HEK293 (cell line): ENCODE results near the gene PPIA.

Source experiments
- CTCF ChIA-PET: fragments of 350-600 bp; formaldehyde crosslinking; extraction: SDS; loops from one replicate; lab custom pipeline; 2021; ENCODE audit warnings: antibody characterized with exemption; lab: Yijun Ruan, JAX
- POLR2A ChIA-PET: fragments of 300-600 bp; formaldehyde crosslinking; extraction: SDS; loops from one replicate; lab custom pipeline; 2020; ENCODE audit warnings: antibody characterized with exemption, inconsistent platforms; lab: Yijun Ruan, JAX
- H3K27ac ChIP-seq: fragments of 200-500 bp; sonication (Bioruptor generic); 2 replicates; pipeline ENCODE4 v1.5.1; 2014; ENCODE audit warnings: low read depth, low read length, control low read depth, inconsistent platforms; ENCODE audit errors: extremely low read depth
- H3K36me3 ChIP-seq, 2 experiments: fragments of 200-500 bp in 1 of 2; sonication (Bioruptor generic) in 1 of 2; 1 replicate in 1 of 2; 2 replicates in 1 of 2; pipeline ENCODE4 v1.5.1; 2014 to 2017; ENCODE audit warnings: inconsistent platforms in 2 of 2, low read length in 2 of 2; ENCODE audit not compliant: control insufficient read depth in 2 of 2, insufficient read depth in 1 of 2
- H3K4me1 ChIP-seq: fragments of 200-500 bp; sonication (Bioruptor generic); 2 replicates; pipeline ENCODE4 v1.5.1; 2014; ENCODE audit warnings: mild to moderate bottlenecking, low read length, inconsistent platforms; ENCODE audit not compliant: control insufficient read depth, insufficient read depth
- H3K4me3 ChIP-seq: 2 replicates; pipeline ENCODE4 v1.5.1; 2011; ENCODE audit warnings: low read depth, mild to moderate bottlenecking, control low read depth, low read length, moderate library complexity
- H3K9me3 ChIP-seq: fragments of 200-500 bp; sonication (Bioruptor generic); 2 replicates; pipeline ENCODE4 v1.5.1; 2014; ENCODE audit warnings: low read depth, low read length, inconsistent platforms; ENCODE audit not compliant: control insufficient read depth, insufficient read depth
- BCL11B ChIP-seq: fragments of 450-650 bp; formaldehyde crosslinking; IDR thresholded peaks from 2 replicates; pipeline ENCODE4 v1.5.1; 2016; ENCODE audit warnings: low read depth, missing biosample characterization, missing genetic modification characterization
- GFI1B ChIP-seq: fragments of 450-650 bp; formaldehyde crosslinking; IDR thresholded peaks from 2 replicates; pipeline ENCODE4 v1.5.1; 2016; ENCODE audit warnings: missing biosample characterization, missing genetic modification characterization
- GLI4 ChIP-seq: fragments of 450-650 bp; formaldehyde crosslinking; IDR thresholded peaks from 2 replicates; pipeline ENCODE4 v1.5.1; 2016; ENCODE audit warnings: missing biosample characterization, missing genetic modification characterization
- KLF1 ChIP-seq: fragments of 450-650 bp; formaldehyde crosslinking; IDR thresholded peaks from 2 replicates; pipeline ENCODE4 v1.5.1; 2016; ENCODE audit warnings: missing biosample characterization, missing genetic modification characterization
- KLF9 ChIP-seq: fragments of 450-650 bp; formaldehyde crosslinking; IDR thresholded peaks from 2 replicates; pipeline ENCODE4 v1.5.1; 2016; ENCODE audit warnings: missing biosample characterization, missing genetic modification characterization, low read depth
- MEIS1 ChIP-seq: sonication (generic); formaldehyde crosslinking; IDR thresholded peaks from 2 replicates; pipeline ENCODE4 v1.8.1; 2022; ENCODE audit warnings: missing genetic modification reagents, mild to moderate bottlenecking, borderline replicate concordance
- MZF1 ChIP-seq: fragments of 450-650 bp; formaldehyde crosslinking; IDR thresholded peaks from 2 replicates; pipeline ENCODE4 v1.5.1; 2017; ENCODE audit warnings: missing biosample characterization, missing genetic modification characterization, borderline replicate concordance
- PRDM1 ChIP-seq: fragments of 450-650 bp; formaldehyde crosslinking; IDR thresholded peaks from 2 replicates; pipeline ENCODE4; 2016; ENCODE audit warnings: missing biosample characterization, missing genetic modification characterization
- RBAK ChIP-seq: fragments of 450-650 bp; formaldehyde crosslinking; IDR thresholded peaks from 2 replicates; pipeline ENCODE4 v1.5.1; 2016; ENCODE audit warnings: missing biosample characterization, missing genetic modification characterization
- REPIN1 ChIP-seq: fragments of 450-650 bp; formaldehyde crosslinking; IDR thresholded peaks from 2 replicates; pipeline ENCODE4 v1.5.1; 2017; ENCODE audit warnings: missing biosample characterization, missing genetic modification characterization, low read depth
- ZBTB1 ChIP-seq: fragments of 450-650 bp; formaldehyde crosslinking; IDR thresholded peaks from 2 replicates; pipeline ENCODE4 v1.5.1; 2016; ENCODE audit warnings: missing biosample characterization, missing genetic modification characterization
- ZBTB8A ChIP-seq: fragments of 450-650 bp; formaldehyde crosslinking; IDR thresholded peaks from 2 replicates; pipeline ENCODE4 v1.5.1; 2016; ENCODE audit warnings: missing biosample characterization, missing genetic modification characterization
- ZNF146 ChIP-seq: fragments of 450-650 bp; formaldehyde crosslinking; IDR thresholded peaks from 2 replicates; pipeline ENCODE4 v1.5.1; 2016; ENCODE audit warnings: missing biosample characterization, missing genetic modification characterization
- ZNF19 ChIP-seq: fragments of 450-650 bp; formaldehyde crosslinking; IDR thresholded peaks from 2 replicates; pipeline ENCODE4; 2016; ENCODE audit warnings: missing biosample characterization, missing genetic modification characterization, low read depth
- ZNF354C ChIP-seq: fragments of 450-650 bp; formaldehyde crosslinking; IDR thresholded peaks from 2 replicates; pipeline ENCODE4 v1.5.1; 2016; ENCODE audit warnings: missing biosample characterization, missing genetic modification characterization, low read depth, borderline replicate concordance
- ZNF501 ChIP-seq: fragments of 450-650 bp; formaldehyde crosslinking; IDR thresholded peaks from 2 replicates; pipeline ENCODE4 v1.5.1; 2016; ENCODE audit warnings: missing biosample characterization, missing genetic modification characterization
- ZNF521 ChIP-seq: fragments of 450-650 bp; formaldehyde crosslinking; IDR thresholded peaks from 2 replicates; pipeline ENCODE4 v1.5.1; 2017; ENCODE audit warnings: missing biosample characterization, mild to moderate bottlenecking, missing genetic modification characterization
- ZNF600 ChIP-seq: fragments of 450-650 bp; formaldehyde crosslinking; IDR thresholded peaks from 2 replicates; pipeline ENCODE4 v1.5.1; 2016; ENCODE audit warnings: missing biosample characterization, missing genetic modification characterization
- ZNF664 ChIP-seq: fragments of 450-650 bp; formaldehyde crosslinking; IDR thresholded peaks from 2 replicates; pipeline ENCODE4 v1.5.1; 2016; ENCODE audit warnings: missing biosample characterization, missing genetic modification characterization
- ZNF677 ChIP-seq: fragments of 450-650 bp; IDR thresholded peaks from 2 replicates; pipeline ENCODE4 v1.5.0; 2018; ENCODE audit warnings: missing biosample characterization, mild to moderate bottlenecking, missing genetic modification characterization, moderate library complexity
- ZNF768 ChIP-seq: fragments of 450-650 bp; formaldehyde crosslinking; IDR thresholded peaks from 2 replicates; pipeline ENCODE4 v1.5.1; 2018; ENCODE audit warnings: missing biosample characterization, mild to moderate bottlenecking, missing genetic modification characterization
- ZNF830 ChIP-seq: fragments of 450-650 bp; IDR thresholded peaks from 2 replicates; pipeline ENCODE4 v1.5.0; 2018; ENCODE audit warnings: missing biosample characterization, missing genetic modification characterization, low read depth, mild to moderate bottlenecking, moderate library complexity
- ZNF837 ChIP-seq: fragments of 450-650 bp; formaldehyde crosslinking; IDR thresholded peaks from 2 replicates; pipeline ENCODE4 v1.5.1; 2016; ENCODE audit warnings: missing biosample characterization, missing genetic modification characterization
- ZSCAN30 ChIP-seq: fragments of 450-650 bp; IDR thresholded peaks from 2 replicates; pipeline ENCODE4 v1.5.1; 2018; ENCODE audit warnings: missing biosample characterization, mild to moderate bottlenecking, missing genetic modification characterization, moderate library complexity
- ZXDB ChIP-seq: fragments of 450-650 bp; formaldehyde crosslinking; IDR thresholded peaks from 2 replicates; pipeline ENCODE4 v1.5.1; 2016; ENCODE audit warnings: missing biosample characterization, missing genetic modification characterization
- TF ChIP-seq, protein P1 (sequence below): fragments of 450-650 bp; formaldehyde crosslinking; IDR thresholded peaks from 2 replicates; pipeline ENCODE4 v1.5.1; 2017; ENCODE audit warnings: missing biosample characterization, missing genetic modification characterization
- TF ChIP-seq, protein P2 (sequence below): fragments of 450-650 bp; formaldehyde crosslinking; IDR thresholded peaks from 2 replicates; pipeline ENCODE4 v1.5.1; 2016; ENCODE audit warnings: missing biosample characterization, missing genetic modification characterization
- TF ChIP-seq, protein P3 (sequence below): fragments of 450-650 bp; formaldehyde crosslinking; IDR thresholded peaks from 2 replicates; pipeline ENCODE4 v1.5.1; 2016; ENCODE audit warnings: missing biosample characterization, missing genetic modification characterization
- TF ChIP-seq, protein P4 (sequence below): fragments of 450-650 bp; IDR thresholded peaks from 2 replicates; pipeline ENCODE4 v1.5.1; 2018; ENCODE audit warnings: missing biosample characterization, mild to moderate bottlenecking, missing genetic modification characterization

PPIA gene

DNA sequence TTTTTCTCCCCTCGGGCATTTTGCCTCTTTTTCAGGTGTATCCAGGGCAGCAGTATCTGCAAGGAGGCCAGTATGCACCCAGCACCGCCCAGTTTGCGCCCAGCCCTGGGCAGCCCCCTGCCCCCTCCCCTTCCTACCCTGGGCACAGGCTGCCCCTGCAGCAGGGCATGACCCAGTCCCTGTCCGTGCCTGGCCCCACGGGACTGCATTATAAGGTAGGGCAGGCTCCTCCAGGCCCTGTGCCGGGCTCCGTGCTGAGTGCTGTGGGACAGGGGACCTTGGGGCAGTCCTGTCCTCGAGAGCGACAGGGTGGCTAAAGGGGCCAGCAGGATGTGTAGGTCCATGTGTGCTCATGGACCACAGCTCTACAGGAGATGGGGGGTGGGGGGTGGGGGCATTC lies 37.2 kb upstream of the PPIA start:
- CTCF ChIA-PET = no interaction called here

DNA sequence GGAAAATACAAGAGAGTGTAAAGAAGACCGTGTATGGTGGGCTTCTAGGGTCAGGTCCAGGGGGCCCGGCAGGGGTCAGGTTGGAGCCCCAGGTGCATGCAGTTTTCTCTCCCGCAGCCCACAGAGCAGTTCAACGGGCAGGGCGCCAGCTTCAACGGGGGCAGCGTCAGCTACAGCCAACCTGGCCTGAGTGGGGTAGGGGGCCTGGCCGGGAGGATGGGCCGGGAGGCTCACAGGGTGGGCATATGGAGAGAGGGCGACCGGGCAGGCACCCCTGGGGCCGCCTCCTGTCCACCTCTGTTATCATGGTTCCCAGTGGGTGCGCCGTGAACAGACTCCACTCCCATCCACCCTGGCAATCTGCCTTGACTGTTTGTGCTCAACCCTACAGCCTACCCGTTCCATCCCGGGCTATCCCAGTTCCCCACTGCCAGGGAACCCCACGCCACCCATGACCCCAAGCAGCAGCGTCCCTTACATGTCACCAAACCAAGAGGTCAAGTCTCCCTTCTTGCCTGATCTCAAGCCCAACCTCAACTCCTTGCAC lies 36.4 kb upstream of the PPIA start:
- ChIA-PET CTCF (no interaction called here), POLR2A (no interaction called here)
- H3K4me3 ChIP-seq = no peak overlapping the region
- no peak overlapping the region for H3K27ac ChIP-seq
- H3K9me3 ChIP-seq = no peaks in the 10 kb centered on the region
- TF ChIP-seq, protein P1, sequence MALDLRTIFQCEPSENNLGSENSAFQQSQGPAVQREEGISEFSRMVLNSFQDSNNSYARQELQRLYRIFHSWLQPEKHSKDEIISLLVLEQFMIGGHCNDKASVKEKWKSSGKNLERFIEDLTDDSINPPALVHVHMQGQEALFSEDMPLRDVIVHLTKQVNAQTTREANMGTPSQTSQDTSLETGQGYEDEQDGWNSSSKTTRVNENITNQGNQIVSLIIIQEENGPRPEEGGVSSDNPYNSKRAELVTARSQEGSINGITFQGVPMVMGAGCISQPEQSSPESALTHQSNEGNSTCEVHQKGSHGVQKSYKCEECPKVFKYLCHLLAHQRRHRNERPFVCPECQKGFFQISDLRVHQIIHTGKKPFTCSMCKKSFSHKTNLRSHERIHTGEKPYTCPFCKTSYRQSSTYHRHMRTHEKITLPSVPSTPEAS = no peak
- no peak for TF ChIP-seq REPIN1 (tag by site-specific recombination)
- TF ChIP-seq ZNF600 (tag by site-specific recombination) = no peak
- no peak for TF ChIP-seq KLF1 (tag by site-specific recombination)
- TF ChIP-seq KLF9 = no peak
- TF ChIP-seq ZNF677 (tag by site-specific recombination) = no peak
- no peak for TF ChIP-seq ZNF146
- H3K4me1 ChIP-seq = no peaks in the 10 kb centered on the region
- peaks cover 9 to 69% of the 10 kb centered on the region in 2 experiments; a peak in 2 of 3 replicates for H3K36me3 ChIP-seq

More for the DNA sequence above, 37.2 kb upstream of the PPIA start:
- Histone ChIP-seq H3K9me3 (no peaks in the 10 kb centered on the region), H3K4me1 (no peaks in the 10 kb centered on the region), H3K27ac (no peak overlapping the region), H3K36me3 (peaks cover 9 to 60% of the 10 kb centered on the region in 2 experiments; a peak in 2 of 3 replicates), H3K4me3 (no peak overlapping the region)
- TF ChIP-seq PRDM1 (tag by site-specific recombination) (no peak), ZNF501 (tag by site-specific recombination) (no peak), RBAK (no peak), ZBTB1 (no peak), MEIS1 (CRISPR knock-in tag) (no peak), ZNF521 (tag by site-specific recombination) (no peak), MZF1 (tag by site-specific recombination) (no peak), ZNF600 (tag by site-specific recombination) (no peak), ZSCAN30 (tag by site-specific recombination) (no peak), ZNF830 (tag by site-specific recombination) (no peak), ZBTB8A (no peak), ZNF837 (tag by site-specific recombination) (no peak), ZNF664 (no peak), GLI4 (tag by site-specific recombination) (no peak)
- TF ChIP-seq, protein P2, sequence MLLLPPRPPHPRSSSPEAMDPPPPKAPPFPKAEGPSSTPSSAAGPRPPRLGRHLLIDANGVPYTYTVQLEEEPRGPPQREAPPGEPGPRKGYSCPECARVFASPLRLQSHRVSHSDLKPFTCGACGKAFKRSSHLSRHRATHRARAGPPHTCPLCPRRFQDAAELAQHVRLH = no peak
- POLR2A ChIA-PET = no interaction called here

DNA sequence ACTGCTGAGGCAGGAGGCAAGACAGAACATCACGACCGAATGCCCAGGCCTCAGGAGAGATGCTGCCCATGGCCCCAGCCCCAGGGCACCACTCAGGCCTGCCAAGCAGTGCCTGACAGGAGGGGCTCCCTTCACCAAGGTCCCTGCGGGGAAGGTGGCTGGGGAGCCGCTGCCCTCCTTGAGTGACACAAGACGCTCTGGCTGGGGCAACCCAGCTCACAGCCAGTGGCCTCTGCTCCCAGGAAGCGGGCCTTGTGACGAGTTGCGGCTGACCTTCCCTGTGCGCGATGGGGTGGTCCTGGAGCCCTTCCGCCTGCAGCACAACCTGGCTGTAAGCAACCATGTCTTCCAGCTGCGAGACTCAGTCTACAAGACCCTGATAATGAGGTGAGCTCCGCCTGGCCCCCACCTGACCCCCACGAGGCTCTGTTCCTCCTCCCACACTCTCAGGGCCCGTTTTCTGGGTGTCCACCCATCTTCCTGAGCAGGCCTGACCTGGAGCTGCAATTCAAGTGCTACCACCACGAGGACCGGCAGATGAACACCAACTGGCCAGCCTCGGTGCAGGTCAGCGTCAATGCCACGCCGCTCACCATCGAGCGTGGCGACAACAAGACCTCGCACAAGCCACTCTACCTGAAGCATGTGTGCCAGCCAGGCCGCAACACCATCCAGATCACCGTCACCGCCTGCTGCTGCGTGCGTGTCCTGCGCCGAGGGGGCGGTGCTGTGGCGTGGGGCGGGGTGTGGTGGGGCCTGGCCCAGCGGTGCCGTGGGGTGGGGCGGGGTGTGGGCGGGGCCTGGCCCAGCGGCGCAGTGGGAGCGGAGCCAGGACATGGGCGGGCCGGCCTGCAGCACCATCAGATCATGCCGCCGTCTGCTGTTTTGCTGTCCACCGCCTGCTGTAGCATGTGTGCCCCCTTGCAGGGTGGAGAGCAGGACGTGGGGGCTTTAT lies 35.0 kb upstream of the PPIA start:
- CTCF ChIA-PET = no interaction called here
- H3K4me3 ChIP-seq = no peak overlapping the region
- H3K36me3 ChIP-seq = peaks cover 9 to 78% of the 10 kb centered on the region in 2 experiments; a peak in 2 of 3 replicates
- no peak overlapping the region for H3K27ac ChIP-seq
- no peaks in the 10 kb centered on the region for H3K4me1 ChIP-seq
- no peaks in the 10 kb centered on the region for H3K9me3 ChIP-seq
- POLR2A ChIA-PET = interaction anchor here (0.6 kb wide), 1 partner anchor 10 kb away, joined by 3 read pairs; no protein-coding TSS in a partner anchor
- TF ChIP-seq ZNF768 (tag by site-specific recombination) (no peak), ZNF354C (no peak), ZNF19 (no peak), GFI1B (tag by site-specific recombination) (no peak), MEIS1 (CRISPR knock-in tag) (no peak), BCL11B (tag by site-specific recombination) (no peak), ZXDB (tag by site-specific recombination) (no peak)
- TF ChIP-seq, protein P3, sequence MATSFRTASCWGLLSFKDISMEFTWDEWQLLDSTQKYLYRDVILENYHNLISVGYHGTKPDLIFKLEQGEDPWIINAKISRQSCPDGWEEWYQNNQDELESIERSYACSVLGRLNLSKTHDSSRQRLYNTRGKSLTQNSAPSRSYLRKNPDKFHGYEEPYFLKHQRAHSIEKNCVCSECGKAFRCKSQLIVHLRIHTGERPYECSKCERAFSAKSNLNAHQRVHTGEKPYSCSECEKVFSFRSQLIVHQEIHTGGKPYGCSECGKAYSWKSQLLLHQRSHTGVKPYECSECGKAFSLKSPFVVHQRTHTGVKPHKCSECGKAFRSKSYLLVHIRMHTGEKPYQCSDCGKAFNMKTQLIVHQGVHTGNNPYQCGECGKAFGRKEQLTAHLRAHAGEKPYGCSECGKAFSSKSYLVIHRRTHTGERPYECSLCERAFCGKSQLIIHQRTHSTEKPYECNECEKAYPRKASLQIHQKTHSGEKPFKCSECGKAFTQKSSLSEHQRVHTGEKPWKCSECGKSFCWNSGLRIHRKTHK = no peak
- TF ChIP-seq, protein P4, sequence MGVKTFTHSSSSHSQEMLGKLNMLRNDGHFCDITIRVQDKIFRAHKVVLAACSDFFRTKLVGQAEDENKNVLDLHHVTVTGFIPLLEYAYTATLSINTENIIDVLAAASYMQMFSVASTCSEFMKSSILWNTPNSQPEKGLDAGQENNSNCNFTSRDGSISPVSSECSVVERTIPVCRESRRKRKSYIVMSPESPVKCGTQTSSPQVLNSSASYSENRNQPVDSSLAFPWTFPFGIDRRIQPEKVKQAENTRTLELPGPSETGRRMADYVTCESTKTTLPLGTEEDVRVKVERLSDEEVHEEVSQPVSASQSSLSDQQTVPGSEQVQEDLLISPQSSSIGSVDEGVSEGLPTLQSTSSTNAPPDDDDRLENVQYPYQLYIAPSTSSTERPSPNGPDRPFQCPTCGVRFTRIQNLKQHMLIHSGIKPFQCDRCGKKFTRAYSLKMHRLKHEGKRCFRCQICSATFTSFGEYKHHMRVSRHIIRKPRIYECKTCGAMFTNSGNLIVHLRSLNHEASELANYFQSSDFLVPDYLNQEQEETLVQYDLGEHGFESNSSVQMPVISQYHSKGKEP = no peak
